ENCODE measurements around the gene CCDC177.
A peak's percentile ranks its signal among the peaks of the same experiment; 100 is the strongest.

The CCDC177 gene

DNA sequence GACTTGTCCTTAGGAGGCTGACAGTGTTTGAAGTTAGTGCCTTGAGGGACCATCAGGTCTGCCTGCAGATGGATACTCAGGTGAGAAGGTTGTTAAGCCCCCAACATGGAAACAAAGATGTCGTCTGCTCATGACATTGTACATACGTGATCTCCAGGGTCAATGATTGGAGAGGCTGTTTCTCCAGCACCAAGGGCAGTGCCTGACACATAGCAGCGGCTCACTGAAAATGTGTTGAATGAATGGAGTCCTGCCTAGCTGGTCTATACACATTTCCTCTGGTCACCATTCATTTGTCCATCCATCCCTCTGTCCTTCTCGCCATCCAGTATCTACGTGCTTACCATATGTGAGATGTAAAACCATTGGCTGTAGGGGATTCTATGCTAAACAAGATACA is 7.1 kb downstream of the CCDC177 start:
- no peak overlapping the region for H3K4me3 ChIP-seq (ENCODE audit: low read depth, low read length)
- H3K36me3 ChIP-seq (ENCODE audit: control insufficient read depth, insufficient read depth, low read length) = no peaks in the 10 kb centered on the region
- H3K4me1 ChIP-seq (ENCODE audit: control insufficient read depth, insufficient read depth, low read length) = no peaks in the 10 kb centered on the region
- peaks cover 61% of the 10 kb centered on the region for H3K27me3 ChIP-seq (ENCODE audit: control insufficient read depth, insufficient read depth, low read length)
- no peak overlapping the region for H3K9ac ChIP-seq (ENCODE audit: low read depth, low read length)
- peaks cover 3% of the 10 kb centered on the region; the same call in 1 of the 2 replicates for H3K9me3 ChIP-seq (ENCODE audit: control insufficient read depth, insufficient read depth, low read length)
- no peak overlapping the region for H3K27ac ChIP-seq (ENCODE audit: low read depth, low read length)

DNA sequence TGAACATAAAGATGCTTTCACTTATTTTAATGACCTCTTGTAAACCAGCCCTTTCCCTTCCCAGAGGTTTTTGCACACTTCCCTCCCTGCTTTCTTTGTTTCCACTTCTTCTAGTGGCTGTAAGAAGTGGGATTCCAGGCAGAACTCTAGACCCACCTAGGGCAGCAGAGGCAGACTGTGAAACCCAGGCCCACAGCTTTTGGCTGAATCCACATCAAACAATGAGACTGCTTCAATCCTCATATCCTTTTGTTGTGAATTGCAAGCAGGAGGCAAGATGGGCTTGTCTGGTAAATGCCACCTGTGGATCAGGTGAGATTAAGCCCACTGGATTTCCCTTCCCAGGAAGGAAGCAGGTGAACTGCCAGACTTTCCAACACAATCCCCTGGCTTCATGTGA is 12.8 kb downstream of the CCDC177 start:
- H3K27me3 ChIP-seq (ENCODE audit: control insufficient read depth, insufficient read depth, low read length) = peaks cover 17% of the 10 kb centered on the region

DNA sequence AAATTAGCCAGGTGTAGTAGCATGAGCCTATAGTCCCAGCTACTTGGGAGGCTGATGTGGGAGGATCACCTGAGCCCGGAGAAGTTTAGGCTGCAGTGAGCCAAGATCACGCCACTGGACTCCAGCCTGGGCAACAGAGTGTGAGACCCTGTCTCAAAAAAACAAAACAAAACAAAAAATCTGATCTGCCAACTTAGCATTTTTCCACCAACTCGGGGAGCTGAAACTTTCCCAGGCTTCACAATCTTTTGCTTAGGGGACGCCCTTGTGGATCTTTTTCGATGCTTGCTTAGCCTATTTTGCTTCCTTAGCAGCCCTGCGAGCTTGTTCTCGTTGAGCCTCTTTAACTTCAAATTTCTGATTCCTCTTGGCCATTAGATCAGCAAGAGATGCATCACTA is 13.8 kb downstream of the CCDC177 start:
- Histone ChIP-seq H3K27ac (ENCODE audit: low read depth, low read length) (no peak overlapping the region), H3K4me3 (ENCODE audit: low read depth, low read length) (no peak overlapping the region), H3K27me3 (ENCODE audit: control insufficient read depth, insufficient read depth, low read length) (peaks cover 9% of the 10 kb centered on the region; the same call in 1 of the 2 replicates), H3K4me1 (ENCODE audit: control insufficient read depth, insufficient read depth, low read length) (peaks cover 15% of the 10 kb centered on the region), H3K36me3 (ENCODE audit: control insufficient read depth, insufficient read depth, low read length) (no peaks in the 10 kb centered on the region), H3K9me3 (ENCODE audit: control insufficient read depth, insufficient read depth, low read length) (no peaks in the 10 kb centered on the region), H3K9ac (ENCODE audit: low read depth, low read length) (no peak overlapping the region)

More for the DNA sequence above, 12.8 kb downstream of the CCDC177 start:
- no peak overlapping the region for H3K4me3 ChIP-seq (ENCODE audit: low read depth, low read length)
- no peaks in the 10 kb centered on the region for H3K36me3 ChIP-seq (ENCODE audit: control insufficient read depth, insufficient read depth, low read length)
- H3K9me3 ChIP-seq (ENCODE audit: control insufficient read depth, insufficient read depth, low read length) = no peaks in the 10 kb centered on the region
- H3K27ac ChIP-seq (ENCODE audit: low read depth, low read length) = peak overlapping the region; percentile 37
- no peak overlapping the region; the same call in 1 of the 2 replicates for H3K9ac ChIP-seq (ENCODE audit: low read depth, low read length)
- H3K4me1 ChIP-seq (ENCODE audit: control insufficient read depth, insufficient read depth, low read length) = peaks cover 15% of the 10 kb centered on the region

DNA sequence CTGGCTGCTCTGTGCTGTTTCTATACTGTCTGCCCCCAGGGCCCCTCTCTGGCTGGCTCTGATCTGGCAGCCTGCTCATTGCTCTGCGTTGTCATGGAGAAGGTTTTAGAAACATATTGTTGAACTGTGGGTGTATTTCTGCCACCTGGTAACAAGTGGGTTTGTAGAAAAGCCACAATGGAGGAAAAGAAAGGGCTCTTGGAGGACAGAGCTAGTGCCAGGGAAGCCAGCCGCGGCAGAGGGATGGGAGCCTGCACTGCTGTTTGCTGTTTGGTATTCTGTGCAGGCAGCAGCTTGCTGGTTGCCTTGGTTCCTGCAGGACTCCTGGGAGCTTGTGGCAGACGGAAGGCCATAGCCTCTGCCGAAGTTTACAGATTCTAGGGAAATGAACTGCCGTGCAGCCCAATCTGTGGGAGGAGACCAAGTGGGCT is 15.1 kb downstream of the CCDC177 start:
- H3K4me1 ChIP-seq (ENCODE audit: control insufficient read depth, insufficient read depth, low read length) = peaks cover 15% of the 10 kb centered on the region
- no peaks in the 10 kb centered on the region for H3K9me3 ChIP-seq (ENCODE audit: control insufficient read depth, insufficient read depth, low read length)
- H3K36me3 ChIP-seq (ENCODE audit: control insufficient read depth, insufficient read depth, low read length) = no peaks in the 10 kb centered on the region
- H3K27me3 ChIP-seq (ENCODE audit: control insufficient read depth, insufficient read depth, low read length) = peaks cover 5% of the 10 kb centered on the region; the same call in 1 of the 2 replicates
- H3K27ac ChIP-seq (ENCODE audit: low read depth, low read length) = no peak overlapping the region
- H3K9ac ChIP-seq (ENCODE audit: low read depth, low read length) = no peak overlapping the region; the same call in 1 of the 2 replicates
- H3K4me3 ChIP-seq (ENCODE audit: low read depth, low read length) = no peak overlapping the region

DNA sequence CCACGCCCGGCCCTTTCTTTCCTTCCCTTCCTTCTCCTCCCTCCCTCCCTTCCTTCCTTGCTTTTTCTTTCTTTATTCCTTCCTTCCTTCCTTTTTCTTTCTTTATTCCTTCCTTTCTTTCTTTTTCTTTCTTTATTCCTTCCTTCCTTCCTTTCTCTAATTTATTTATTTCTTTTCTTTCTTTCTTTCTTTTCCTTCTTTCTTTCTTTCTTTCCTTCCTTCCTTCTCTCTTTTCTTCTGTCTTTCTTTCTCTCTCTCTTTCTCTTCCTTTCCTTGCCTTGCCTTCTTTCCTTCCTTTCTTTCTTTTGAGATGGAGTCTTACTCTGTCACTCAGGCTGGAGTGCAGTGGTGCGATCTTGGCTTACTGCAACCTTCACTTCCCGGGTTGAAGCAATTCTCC is 15.9 kb downstream of the CCDC177 start:
- peaks cover 5% of the 10 kb centered on the region; the same call in 1 of the 2 replicates for H3K27me3 ChIP-seq (ENCODE audit: control insufficient read depth, insufficient read depth, low read length)
- peaks cover 15% of the 10 kb centered on the region for H3K4me1 ChIP-seq (ENCODE audit: control insufficient read depth, insufficient read depth, low read length)
- H3K9me3 ChIP-seq (ENCODE audit: control insufficient read depth, insufficient read depth, low read length) = no peaks in the 10 kb centered on the region

DNA sequence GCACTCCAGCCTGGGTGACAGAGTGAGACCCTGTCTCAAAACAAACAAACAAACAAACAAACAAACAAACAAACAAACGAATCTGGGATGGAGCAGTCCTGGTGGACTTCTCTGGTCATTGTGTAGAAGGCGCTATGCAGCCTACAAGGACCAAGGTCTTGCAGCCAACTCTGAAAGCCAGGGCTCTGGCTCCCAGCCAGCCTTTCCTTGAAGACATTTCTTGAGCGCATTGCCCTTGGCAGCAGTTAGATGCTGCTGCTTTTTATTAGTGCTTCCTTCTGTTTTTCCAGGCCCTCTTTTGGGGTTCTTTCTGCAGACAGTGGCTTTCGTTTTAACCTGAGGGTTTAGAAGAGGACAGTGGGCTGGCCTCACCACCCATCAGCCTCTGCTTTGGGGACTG is 20.2 kb downstream of the CCDC177 start:
- Histone ChIP-seq H3K27ac (ENCODE audit: low read depth, low read length) (no peak overlapping the region), H3K9me3 (ENCODE audit: control insufficient read depth, insufficient read depth, low read length) (no peaks in the 10 kb centered on the region), H3K4me3 (ENCODE audit: low read depth, low read length) (no peak overlapping the region), H3K36me3 (ENCODE audit: control insufficient read depth, insufficient read depth, low read length) (no peaks in the 10 kb centered on the region), H3K27me3 (ENCODE audit: control insufficient read depth, insufficient read depth, low read length) (no peaks in the 10 kb centered on the region), H3K4me1 (ENCODE audit: control insufficient read depth, insufficient read depth, low read length) (peaks cover 7% of the 10 kb centered on the region; the same call in 1 of the 2 replicates), H3K9ac (ENCODE audit: low read depth, low read length) (no peak overlapping the region)

More for the DNA sequence above, 15.9 kb downstream of the CCDC177 start:
- Histone ChIP-seq H3K27ac (ENCODE audit: low read depth, low read length) (no peak overlapping the region), H3K9ac (ENCODE audit: low read depth, low read length) (no peak overlapping the region), H3K36me3 (ENCODE audit: control insufficient read depth, insufficient read depth, low read length) (no peaks in the 10 kb centered on the region), H3K4me3 (ENCODE audit: low read depth, low read length) (no peak overlapping the region)

DNA sequence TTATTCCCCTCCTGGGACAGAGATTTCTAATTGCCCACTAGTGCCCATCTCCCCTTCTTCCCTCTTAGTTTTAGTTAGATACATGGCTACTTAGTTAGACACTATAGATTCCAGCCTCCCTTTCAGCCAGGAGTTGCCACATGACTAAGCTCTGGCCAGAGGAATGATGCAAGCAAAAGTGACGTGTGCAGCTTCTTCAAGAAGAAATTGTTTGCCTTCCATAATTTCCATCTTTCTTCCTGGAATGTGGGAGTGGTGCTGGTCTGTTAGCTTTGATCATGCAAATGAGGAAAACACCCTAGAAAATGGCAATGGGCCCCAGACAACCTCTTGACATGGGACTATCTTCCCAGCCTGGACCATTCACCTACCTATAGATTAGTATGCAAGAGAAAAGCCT is 21.4 kb downstream of the CCDC177 start:
- Histone ChIP-seq H3K27ac (ENCODE audit: low read depth, low read length) (no peak overlapping the region), H3K4me1 (ENCODE audit: control insufficient read depth, insufficient read depth, low read length) (peaks cover 7% of the 10 kb centered on the region; the same call in 1 of the 2 replicates), H3K27me3 (ENCODE audit: control insufficient read depth, insufficient read depth, low read length) (no peaks in the 10 kb centered on the region), H3K4me3 (ENCODE audit: low read depth, low read length) (no peak overlapping the region), H3K9ac (ENCODE audit: low read depth, low read length) (no peak overlapping the region), H3K36me3 (ENCODE audit: control insufficient read depth, insufficient read depth, low read length) (no peaks in the 10 kb centered on the region), H3K9me3 (ENCODE audit: control insufficient read depth, insufficient read depth, low read length) (no peaks in the 10 kb centered on the region)

DNA sequence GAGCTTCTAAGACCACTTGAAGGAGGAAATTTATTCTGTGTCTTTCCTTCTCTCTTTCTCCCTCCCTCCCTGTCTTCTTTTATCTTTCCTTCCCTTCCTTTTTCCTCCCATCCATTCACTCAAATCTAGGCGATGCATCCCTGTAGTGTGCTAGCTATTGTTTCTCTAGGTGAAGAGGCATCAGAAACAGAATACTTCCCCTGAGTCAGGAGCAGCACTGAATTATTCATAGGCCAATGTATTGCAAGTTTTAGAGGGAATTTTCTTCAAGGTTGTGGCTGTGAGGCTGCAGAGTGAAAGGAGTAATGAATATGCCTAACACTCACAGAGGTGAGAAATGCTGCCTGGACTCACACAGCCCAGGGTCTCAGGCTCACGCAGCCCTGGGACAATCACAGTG is 23.2 kb downstream of the CCDC177 start:
- H3K4me1 ChIP-seq (ENCODE audit: control insufficient read depth, insufficient read depth, low read length) = peaks cover 7% of the 10 kb centered on the region; the same call in 1 of the 2 replicates
- no peaks in the 10 kb centered on the region for H3K9me3 ChIP-seq (ENCODE audit: control insufficient read depth, insufficient read depth, low read length)
- H3K4me3 ChIP-seq (ENCODE audit: low read depth, low read length) = no peak overlapping the region

DNA sequence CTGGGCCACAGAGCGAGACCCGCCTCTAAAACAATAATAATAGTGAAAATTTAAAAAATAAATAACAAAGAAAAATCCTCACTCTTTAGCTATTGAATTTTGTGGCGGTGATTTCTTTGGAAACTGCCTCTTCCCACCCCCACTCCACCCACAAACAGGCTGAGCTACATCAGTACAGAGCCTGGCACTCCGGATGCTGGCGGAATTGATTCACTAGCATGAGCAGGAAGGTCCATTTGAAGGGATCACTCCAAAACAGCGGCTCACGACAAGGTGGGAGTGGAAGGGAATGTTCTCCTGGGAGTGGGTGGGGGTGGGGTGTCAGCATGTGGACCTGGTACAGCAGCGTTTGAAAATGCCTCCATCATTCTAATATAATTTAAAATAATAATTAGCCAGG is 26.1 kb downstream of the CCDC177 start:
- Histone ChIP-seq H3K9me3 (ENCODE audit: control insufficient read depth, insufficient read depth, low read length) (no peaks in the 10 kb centered on the region), H3K27ac (ENCODE audit: low read depth, low read length) (no peak overlapping the region), H3K4me1 (ENCODE audit: control insufficient read depth, insufficient read depth, low read length) (peaks cover 7% of the 10 kb centered on the region; the same call in 1 of the 2 replicates), H3K4me3 (ENCODE audit: low read depth, low read length) (no peak overlapping the region), H3K9ac (ENCODE audit: low read depth, low read length) (no peak overlapping the region), H3K36me3 (ENCODE audit: control insufficient read depth, insufficient read depth, low read length) (no peaks in the 10 kb centered on the region), H3K27me3 (ENCODE audit: control insufficient read depth, insufficient read depth, low read length) (peaks cover 11% of the 10 kb centered on the region; the same call in 1 of the 2 replicates)

More for the DNA sequence above, 23.2 kb downstream of the CCDC177 start:
- no peaks in the 10 kb centered on the region for H3K36me3 ChIP-seq (ENCODE audit: control insufficient read depth, insufficient read depth, low read length)
- H3K27ac ChIP-seq (ENCODE audit: low read depth, low read length) = peak overlapping the region; percentile 42
- peaks cover 10% of the 10 kb centered on the region; the same call in 1 of the 2 replicates for H3K27me3 ChIP-seq (ENCODE audit: control insufficient read depth, insufficient read depth, low read length)
- H3K9ac ChIP-seq (ENCODE audit: low read depth, low read length) = no peak overlapping the region

DNA sequence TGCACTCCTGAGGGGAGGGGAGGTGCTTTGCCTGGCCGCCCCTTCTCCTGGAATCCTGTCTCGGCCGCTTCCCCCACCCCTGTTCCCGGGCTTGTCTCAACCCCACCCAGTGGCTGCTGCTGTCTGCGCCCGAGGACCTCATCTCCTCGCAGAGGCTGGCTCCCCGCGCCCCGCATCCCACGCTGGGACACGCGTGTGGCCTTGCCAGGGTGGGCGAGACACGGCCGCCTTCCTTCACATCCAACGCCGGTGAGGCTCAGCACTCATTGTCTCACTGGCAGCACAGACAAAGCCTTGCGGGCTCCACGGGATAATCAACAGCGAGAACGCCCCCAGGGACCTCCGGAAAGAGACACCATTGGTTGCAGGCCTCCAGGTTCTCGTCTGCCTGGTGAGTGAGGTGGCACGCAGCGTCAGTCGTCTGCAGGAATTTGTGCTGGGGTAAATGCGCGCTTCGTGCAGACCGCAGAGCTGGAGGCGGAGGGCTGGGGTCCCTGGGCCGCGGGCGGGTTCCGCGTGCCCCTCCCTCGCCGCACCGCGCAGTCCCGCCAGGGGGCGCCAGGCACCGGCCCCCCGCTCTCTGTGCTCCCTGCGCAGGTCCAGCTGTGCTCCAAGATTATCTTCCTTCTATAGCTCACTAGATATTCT is 26.8 kb downstream of the CCDC177 start:
- H3K36me3 ChIP-seq (ENCODE audit: control insufficient read depth, insufficient read depth, low read length) = no peaks in the 10 kb centered on the region
- H3K9ac ChIP-seq (ENCODE audit: low read depth, low read length) = peak overlapping the region; percentile 65
- H3K4me1 ChIP-seq (ENCODE audit: control insufficient read depth, insufficient read depth, low read length) = peaks cover 7% of the 10 kb centered on the region; the same call in 1 of the 2 replicates
- H3K27me3 ChIP-seq (ENCODE audit: control insufficient read depth, insufficient read depth, low read length) = peaks cover 11% of the 10 kb centered on the region; the same call in 1 of the 2 replicates
- no peaks in the 10 kb centered on the region for H3K9me3 ChIP-seq (ENCODE audit: control insufficient read depth, insufficient read depth, low read length)
- H3K4me3 ChIP-seq (ENCODE audit: low read depth, low read length) = peak overlapping the region; percentile 67
- H3K27ac ChIP-seq (ENCODE audit: low read depth, low read length) = peak overlapping the region; percentile 70

DNA sequence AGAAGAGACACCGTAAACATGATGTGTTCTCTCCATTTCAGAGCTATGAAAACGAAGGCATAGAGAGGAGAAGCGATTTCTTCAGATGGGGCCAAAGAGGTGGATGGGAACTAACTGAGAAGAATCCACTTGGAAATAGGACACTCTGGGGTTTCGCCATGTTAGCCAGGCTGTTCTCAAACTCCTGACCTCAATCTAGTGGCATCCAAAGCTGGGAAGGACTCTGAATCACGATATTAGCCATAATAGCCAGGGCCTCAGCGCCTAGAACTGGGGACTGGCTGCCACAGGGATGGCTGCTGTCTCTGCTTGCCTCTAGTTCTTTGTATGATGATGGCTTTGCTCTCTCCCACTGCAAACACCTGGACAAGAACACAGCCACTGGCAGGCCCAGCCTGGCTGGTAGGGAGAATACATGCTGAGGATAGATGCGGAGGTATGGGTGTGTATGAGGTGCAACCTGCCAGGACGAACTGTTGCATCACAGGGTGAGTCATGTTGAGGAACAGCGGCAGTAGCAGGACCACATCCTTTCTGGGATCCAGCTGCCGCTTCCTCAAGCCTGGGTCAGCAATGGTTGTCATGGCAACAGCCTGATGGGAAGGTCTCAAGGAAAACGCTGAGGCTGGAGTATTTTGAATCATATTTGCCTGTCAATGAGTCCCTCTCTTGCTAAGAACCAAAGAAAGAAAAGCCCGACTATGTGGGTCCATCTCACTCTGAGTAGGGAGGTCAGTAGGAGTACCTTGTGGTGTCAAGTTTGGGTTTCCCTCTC is 31.1 kb downstream of the CCDC177 start:
- Histone ChIP-seq H3K36me3 (ENCODE audit: control insufficient read depth, insufficient read depth, low read length) (no peaks in the 10 kb centered on the region), H3K4me1 (ENCODE audit: control insufficient read depth, insufficient read depth, low read length) (no peaks in the 10 kb centered on the region), H3K4me3 (ENCODE audit: low read depth, low read length) (no peak overlapping the region), H3K27me3 (ENCODE audit: control insufficient read depth, insufficient read depth, low read length) (peaks cover 14% of the 10 kb centered on the region; the same call in 1 of the 2 replicates), H3K27ac (ENCODE audit: low read depth, low read length) (no peak overlapping the region), H3K9ac (ENCODE audit: low read depth, low read length) (no peak overlapping the region), H3K9me3 (ENCODE audit: control insufficient read depth, insufficient read depth, low read length) (no peaks in the 10 kb centered on the region)

All from HUES48 (cell line).